ENCODE measurements around the gene HEPACAM. TPM values are rescaled to one million over a fixed set of nuclear protein-coding genes. Genes with fewer than 3 reads are reported as not detected.

Gene HEPACAM
- total RNA-seq, 1 donor from 2014 or later = not detected

DNA sequence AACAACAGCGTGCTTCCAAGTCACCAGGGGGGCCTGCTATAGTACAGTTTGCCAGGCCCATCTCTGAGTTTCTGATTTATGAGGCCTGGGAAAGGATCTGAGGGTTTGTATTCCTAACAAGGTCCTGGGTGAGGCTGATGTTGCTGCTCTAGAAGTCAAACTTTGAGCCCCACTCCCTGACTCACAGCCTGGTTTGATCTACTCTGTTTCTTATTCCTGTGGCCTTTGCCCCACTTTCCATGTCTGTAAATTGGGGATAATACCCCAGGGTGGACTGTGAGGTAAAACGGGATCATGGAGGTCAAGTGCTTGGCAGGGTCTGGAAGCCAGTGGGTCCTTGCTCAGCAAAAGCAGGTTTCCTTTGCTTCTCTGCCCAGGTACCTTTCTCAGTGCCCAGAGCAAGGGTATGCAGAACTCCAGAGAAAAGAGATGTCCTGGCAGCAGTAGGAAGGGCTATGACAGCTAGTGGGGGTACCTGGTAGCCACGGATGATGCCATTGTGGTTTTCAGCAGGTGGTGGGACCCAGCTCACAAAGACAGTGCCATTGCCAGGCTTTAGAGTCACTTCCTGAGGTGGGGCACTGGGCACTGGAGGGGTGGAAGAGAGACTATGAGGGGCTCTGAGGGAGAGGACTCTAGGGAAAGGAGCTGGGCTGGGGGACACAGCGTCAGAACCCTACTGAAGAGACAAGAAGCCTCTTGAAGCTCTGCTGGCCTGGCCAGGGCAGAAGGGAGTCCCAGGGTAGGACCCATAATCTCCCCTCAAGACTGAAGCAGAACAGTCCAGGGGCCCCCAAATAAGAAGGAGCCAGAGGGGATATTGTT lies 41.0 kb downstream of the HEPACAM start:
- peaks cover 24% of the 10 kb centered on the region for H3K4me1 Mint-ChIP-seq (ENCODE audit: low read depth, unreplicated experiment)
- H3K27ac ChIP-seq (ENCODE audit: low read depth, low read length) = no peak overlapping the region
- no peak overlapping the region for H3K4me2 ChIP-seq (ENCODE audit: low read length)
- H3K79me2 ChIP-seq (ENCODE audit: insufficient read depth, low read length) = no peaks in the 10 kb centered on the region
- H3K9me3 ChIP-seq (ENCODE audit: insufficient read depth, low read depth, low read length) = no peaks in the 10 kb centered on the region
- no peaks in the 10 kb centered on the region for H3K9me3 Mint-ChIP-seq (ENCODE audit: unreplicated experiment)
- FAIRE-seq (no peak), DNase-seq (ENCODE audit: low read depth) (no peak)
- H2AFZ ChIP-seq (ENCODE audit: low read depth, low read length) = no peak overlapping the region
- no peak overlapping the region for H3K27ac Mint-ChIP-seq (ENCODE audit: unreplicated experiment)
- no peak overlapping the region for H3K4me3 Mint-ChIP-seq (ENCODE audit: unreplicated experiment)
- H3K36me3 Mint-ChIP-seq (ENCODE audit: low read depth, unreplicated experiment) = no peaks in the 10 kb centered on the region
- H3K4me1 ChIP-seq (ENCODE audit: insufficient read depth, low read length) = peaks cover 36% of the 10 kb centered on the region
- no peaks in the 10 kb centered on the region for H3K27me3 ChIP-seq (ENCODE audit: insufficient read depth, low read length)
- H3K36me3 ChIP-seq (ENCODE audit: insufficient read depth, low read length) = no peaks in the 10 kb centered on the region
- H3K27me3 Mint-ChIP-seq (ENCODE audit: low read depth, unreplicated experiment) = peaks cover 44% of the 10 kb centered on the region
- TF ChIP-seq, protein P1, sequence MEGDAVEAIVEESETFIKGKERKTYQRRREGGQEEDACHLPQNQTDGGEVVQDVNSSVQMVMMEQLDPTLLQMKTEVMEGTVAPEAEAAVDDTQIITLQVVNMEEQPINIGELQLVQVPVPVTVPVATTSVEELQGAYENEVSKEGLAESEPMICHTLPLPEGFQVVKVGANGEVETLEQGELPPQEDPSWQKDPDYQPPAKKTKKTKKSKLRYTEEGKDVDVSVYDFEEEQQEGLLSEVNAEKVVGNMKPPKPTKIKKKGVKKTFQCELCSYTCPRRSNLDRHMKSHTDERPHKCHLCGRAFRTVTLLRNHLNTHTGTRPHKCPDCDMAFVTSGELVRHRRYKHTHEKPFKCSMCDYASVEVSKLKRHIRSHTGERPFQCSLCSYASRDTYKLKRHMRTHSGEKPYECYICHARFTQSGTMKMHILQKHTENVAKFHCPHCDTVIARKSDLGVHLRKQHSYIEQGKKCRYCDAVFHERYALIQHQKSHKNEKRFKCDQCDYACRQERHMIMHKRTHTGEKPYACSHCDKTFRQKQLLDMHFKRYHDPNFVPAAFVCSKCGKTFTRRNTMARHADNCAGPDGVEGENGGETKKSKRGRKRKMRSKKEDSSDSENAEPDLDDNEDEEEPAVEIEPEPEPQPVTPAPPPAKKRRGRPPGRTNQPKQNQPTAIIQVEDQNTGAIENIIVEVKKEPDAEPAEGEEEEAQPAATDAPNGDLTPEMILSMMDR (IDR thresholded peaks at IDR 0.05; ENCODE audit: insufficient read depth, low read depth, low read length) = no peak
- no peak for TF ChIP-seq EZH2 (IDR thresholded peaks at IDR 0.05; ENCODE audit: insufficient read depth, low read length)
- H3K9ac ChIP-seq (ENCODE audit: low read length) = no peak overlapping the region
- H3K4me3 ChIP-seq (ENCODE audit: insufficient read depth, low read depth, low read length) = no peak overlapping the region
- no peaks in the 10 kb centered on the region for H4K20me1 ChIP-seq (ENCODE audit: insufficient read depth, low read length)

DNA sequence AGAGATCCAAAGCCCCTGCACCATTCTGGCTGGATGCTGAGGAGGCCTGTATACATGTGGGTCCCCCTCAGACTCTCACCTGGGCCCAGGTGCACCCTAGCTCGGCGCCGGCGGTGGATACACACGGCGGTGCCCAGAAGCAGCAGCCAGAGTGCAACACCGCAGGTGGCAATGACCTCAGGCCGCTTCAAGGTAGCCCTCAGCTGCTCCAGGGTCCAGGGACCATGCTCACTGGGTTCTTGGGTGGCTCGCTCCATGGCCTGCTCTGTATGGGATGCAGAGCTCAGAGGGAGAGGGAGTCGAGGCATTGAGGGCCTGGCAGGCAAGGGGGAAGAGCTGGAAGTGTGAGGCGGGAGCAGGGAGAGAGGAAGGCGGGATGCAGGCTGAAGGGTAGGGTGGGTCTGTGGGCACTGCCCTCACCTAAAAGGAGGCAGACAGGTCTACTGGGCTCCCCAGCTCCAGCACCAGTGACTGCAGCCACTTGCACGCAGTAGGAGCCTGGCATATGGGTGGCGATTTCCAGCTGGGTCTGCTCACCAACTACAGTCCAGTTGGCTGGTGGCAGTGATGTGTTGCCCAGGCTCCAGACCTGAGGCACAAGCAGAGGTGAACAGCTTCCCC lies 42.0 kb downstream of the HEPACAM start:
- H3K4me3 Mint-ChIP-seq (ENCODE audit: unreplicated experiment) = no peak overlapping the region

More for the DNA sequence above, 42.0 kb downstream of the HEPACAM start:
- TF ChIP-seq, protein P1 (IDR thresholded peaks at IDR 0.05; ENCODE audit: insufficient read depth, low read depth, low read length) = no peak
- no peak for TF ChIP-seq EZH2 (IDR thresholded peaks at IDR 0.05; ENCODE audit: insufficient read depth, low read length)
- Histone ChIP-seq H2AFZ (ENCODE audit: low read depth, low read length) (no peak overlapping the region), H3K27me3 (ENCODE audit: insufficient read depth, low read length) (no peaks in the 10 kb centered on the region), H3K4me2 (ENCODE audit: low read length) (no peak overlapping the region), H3K4me3 (ENCODE audit: insufficient read depth, low read depth, low read length) (no peak overlapping the region), H4K20me1 (ENCODE audit: insufficient read depth, low read length) (no peaks in the 10 kb centered on the region), H3K27ac (ENCODE audit: low read depth, low read length) (no peak overlapping the region), H3K4me1 (ENCODE audit: insufficient read depth, low read length) (peaks cover 27% of the 10 kb centered on the region), H3K9me3 (ENCODE audit: insufficient read depth, low read depth, low read length) (no peaks in the 10 kb centered on the region), H3K9ac (ENCODE audit: low read length) (no peak overlapping the region), H3K36me3 (ENCODE audit: insufficient read depth, low read length) (no peaks in the 10 kb centered on the region), H3K79me2 (ENCODE audit: insufficient read depth, low read length) (no peaks in the 10 kb centered on the region)
- Mint-ChIP-seq H3K9me3 (ENCODE audit: unreplicated experiment) (no peaks in the 10 kb centered on the region), H3K27ac (ENCODE audit: unreplicated experiment) (no peak overlapping the region), H3K27me3 (ENCODE audit: low read depth, unreplicated experiment) (peaks cover 45% of the 10 kb centered on the region), H3K36me3 (ENCODE audit: low read depth, unreplicated experiment) (no peaks in the 10 kb centered on the region), H3K4me1 (ENCODE audit: low read depth, unreplicated experiment) (peaks cover 25% of the 10 kb centered on the region)
- no peak for FAIRE-seq
- no peak for DNase-seq (ENCODE audit: low read depth)
